ENCODE results near the gene COQ8B.

The COQ8B gene

GRCh38 chr19:40690050-40690692, 26.5 kb downstream of the COQ8B start, which contains the start of gene NUMBL:
Gene NUMBL, minus strand, starts transcription at chr19:40690651. Its CDS starts 168 bp downstream, at chr19:40690483.
- no peak for DNase-seq

- no peak for DNase-seq
Measured at GRCh38 chr19:40689339-40690049, 27.2 kb downstream of the COQ8B start.

GRCh38 chr19:40688987-40689338, 27.7 kb downstream of the COQ8B start:
- no peak for DNase-seq

- no peak for DNase-seq
Measured at GRCh38 chr19:40688309-40688708, 28.4 kb downstream of the COQ8B start.

- DNase-seq = no peak
Measured at GRCh38 chr19:40687525-40688016, 29.1 kb downstream of the COQ8B start.

GRCh38 chr19:40686882-40687524, 29.7 kb downstream of the COQ8B start:
- DNase-seq = no peak

- no peak for DNase-seq
Measured at GRCh38 chr19:40685563-40685962, 31.1 kb downstream of the COQ8B start.

- DNase-seq = no peak
Measured at GRCh38 chr19:40685016-40685526, 31.6 kb downstream of the COQ8B start.

- DNase-seq = no peak
Measured at GRCh38 chr19:40684280-40684679, 32.4 kb downstream of the COQ8B start.

GRCh38 chr19:40683437-40683836, 33.2 kb downstream of the COQ8B start:
- no peak for DNase-seq

GRCh38 chr19:40682431-40682964, 34.2 kb downstream of the COQ8B start:
- DNase-seq = no peak

- DNase-seq = no peak
Measured at GRCh38 chr19:40681039-40681438, 35.6 kb downstream of the COQ8B start.

- no peak for DNase-seq
Measured at GRCh38 chr19:40677156-40677555, 39.5 kb downstream of the COQ8B start.

GRCh38 chr19:40674291-40674690, 42.4 kb downstream of the COQ8B start:
- DNase-seq = no peak

GRCh38 chr19:40673397-40673796, 43.3 kb downstream of the COQ8B start:
- no peak for DNase-seq

- DNase-seq = no peak
Measured at GRCh38 chr19:40672573-40673299, 44.0 kb downstream of the COQ8B start.

- no peak for DNase-seq
Measured at GRCh38 chr19:40672038-40672437, 44.6 kb downstream of the COQ8B start.

- DNase-seq = peak in 1 of 2 experiments; percentile 49
Measured at GRCh38 chr19:40671404-40671803, 45.3 kb downstream of the COQ8B start.

GRCh38 chr19:40668991-40669614, 47.6 kb downstream of the COQ8B start:
- no peak for DNase-seq

- no peak for DNase-seq
Measured at GRCh38 chr19:40667602-40668001, 49.1 kb downstream of the COQ8B start.

- DNase-seq = no peak
Measured at GRCh38 chr19:40666803-40667438, 49.8 kb downstream of the COQ8B start.

Measured in cerebellar nuclear complex (tissue), 1 donor.